GM10847 (cell line): Measurements from ENCODE around the gene TNNI3.

Experiments
- POLR2A ChIP-seq: IDR thresholded peaks from 2 replicates; pipeline ENCODE4 v1.6.1; 2011; ENCODE audit not compliant: insufficient read length; ENCODE audit errors: extremely low read depth

TNNI3 gene

DNA sequence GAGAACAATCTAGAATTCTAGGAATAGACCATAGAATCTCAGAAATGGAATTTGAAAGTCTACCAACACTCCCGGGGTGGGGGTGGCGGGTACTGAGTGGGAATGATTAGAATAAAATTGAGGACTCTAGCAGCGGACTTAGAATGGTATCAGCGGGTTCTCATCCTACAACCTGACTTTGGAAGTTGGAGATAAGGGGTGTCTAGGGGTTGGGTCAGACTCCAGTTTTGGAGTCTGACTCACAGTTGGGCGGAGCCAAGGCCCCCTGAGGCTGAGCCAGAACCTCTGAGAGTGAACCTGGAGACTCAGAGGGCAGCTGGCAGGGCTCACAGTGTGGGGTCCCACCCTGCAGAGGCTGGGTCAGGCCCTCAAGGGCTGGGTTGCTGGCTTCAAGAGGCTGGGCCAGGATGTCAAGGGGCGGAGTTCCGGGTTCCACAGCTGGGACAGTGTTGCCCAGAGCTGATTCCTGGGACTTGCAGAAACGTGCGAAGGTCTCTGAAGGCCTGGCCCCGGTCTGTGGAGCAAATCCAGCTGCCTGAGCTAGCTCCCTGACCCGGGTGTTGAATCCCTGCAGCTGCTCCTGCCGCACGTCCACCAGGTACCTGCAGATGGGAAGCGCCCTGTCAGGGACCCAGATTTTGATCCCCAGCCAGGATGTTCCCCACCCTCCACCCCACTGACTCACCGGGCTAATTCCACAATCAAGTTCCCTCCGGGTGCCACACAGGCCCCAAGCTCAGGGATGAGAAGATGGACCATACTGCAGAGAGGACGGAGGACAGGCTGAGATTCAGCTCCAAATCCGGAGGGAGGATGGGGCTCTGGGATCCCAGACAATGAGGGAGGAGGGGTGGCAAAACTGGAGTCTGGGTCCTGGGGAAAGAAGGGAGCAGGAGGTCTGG is 1.6 kb upstream of the TNNI3 start:
- no peak for TF ChIP-seq POLR2A

DNA sequence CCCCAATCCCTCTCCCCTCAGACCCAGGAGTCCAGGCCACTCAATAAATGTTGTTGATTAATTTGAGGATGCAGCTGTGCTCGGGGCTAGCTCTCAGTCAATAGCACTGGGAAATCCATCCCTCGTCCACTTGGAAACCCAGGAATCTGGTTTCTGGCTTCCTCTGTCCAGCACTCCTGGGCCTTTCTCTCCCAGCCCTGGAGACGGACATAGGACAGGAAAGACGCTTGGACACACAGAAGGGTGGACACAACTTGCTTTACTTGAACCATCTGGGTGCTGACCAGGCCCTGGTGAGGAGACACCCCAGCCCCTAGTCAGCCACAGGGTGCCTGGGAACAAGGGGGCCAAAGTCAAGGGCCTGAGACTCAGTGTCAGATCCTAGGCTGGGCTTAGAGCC is 891 bp upstream of the TNNI3 start:
- no peak for TF ChIP-seq POLR2A

DNA sequence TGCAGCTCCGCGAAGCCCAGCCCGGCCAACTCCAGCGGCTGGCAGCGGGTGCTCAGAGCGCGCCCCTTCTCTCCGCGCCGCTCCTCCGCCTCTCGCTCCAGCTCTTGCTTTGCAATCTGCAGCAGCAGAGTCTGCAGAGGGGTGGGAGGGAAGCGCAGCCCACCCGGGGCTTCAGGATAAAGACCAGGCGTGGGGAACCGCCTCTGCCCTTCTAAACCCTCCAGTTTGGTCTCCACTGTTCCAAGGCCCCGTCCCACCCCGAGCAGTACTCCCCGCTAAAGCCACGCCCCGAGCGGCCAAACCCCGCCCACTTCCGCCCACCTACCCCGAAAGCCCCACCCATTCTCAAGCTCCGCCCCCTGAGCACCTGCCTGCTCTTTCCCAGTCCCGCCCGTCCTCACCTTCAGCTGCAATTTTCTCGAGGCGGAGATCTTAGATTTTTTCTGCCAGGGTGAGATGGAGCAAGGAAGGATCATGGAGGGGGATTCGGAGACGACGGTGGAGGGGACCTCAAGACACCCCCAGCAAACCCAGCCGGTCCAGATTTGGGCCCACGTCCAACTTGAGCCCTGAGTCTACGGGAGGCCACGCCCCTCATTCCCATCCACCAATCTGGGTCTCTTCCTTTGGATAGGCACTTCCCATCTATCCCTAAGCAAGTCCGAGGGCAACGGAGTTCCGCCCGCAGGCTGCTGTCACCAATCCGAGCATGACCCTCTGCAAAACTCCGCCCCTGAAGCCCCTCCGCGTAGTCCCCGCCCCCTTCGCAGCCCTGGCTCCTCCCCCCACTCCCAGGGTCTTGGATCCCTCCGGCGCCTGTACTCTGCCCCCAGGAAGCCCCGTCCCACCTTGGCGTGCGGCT is 1.1 kb downstream of the TNNI3 start:
- no peak for TF ChIP-seq POLR2A

DNA sequence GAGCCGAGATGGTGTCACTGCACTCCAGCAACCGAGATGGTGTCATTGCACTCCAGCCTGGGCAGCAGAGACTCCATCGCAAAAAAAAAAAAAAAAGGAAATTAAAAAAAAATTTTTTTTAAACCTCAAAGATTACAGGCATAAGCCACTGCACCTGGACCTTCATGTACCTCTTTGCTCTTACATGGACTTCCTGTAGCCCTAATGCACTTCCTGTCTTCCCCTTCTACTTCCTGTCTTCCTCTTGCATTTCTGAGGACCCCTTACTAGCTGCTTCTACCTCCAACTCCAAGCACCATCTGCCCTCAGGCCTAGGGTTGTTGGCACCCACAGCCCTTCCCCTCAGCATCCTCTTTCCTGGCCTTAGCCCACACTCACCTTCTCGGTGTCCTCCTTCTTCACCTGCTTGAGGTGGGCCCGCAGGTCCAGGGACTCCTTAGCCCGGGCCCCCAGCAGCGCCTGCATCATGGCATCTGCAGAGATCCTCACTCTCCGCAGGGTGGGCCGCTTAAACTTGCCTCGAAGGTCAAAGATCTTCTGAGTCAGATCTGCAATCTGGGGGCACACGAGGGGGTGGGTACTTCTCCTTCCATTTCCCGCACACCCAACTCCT is 3.8 kb downstream of the TNNI3 start:
- no peak for TF ChIP-seq POLR2A

DNA sequence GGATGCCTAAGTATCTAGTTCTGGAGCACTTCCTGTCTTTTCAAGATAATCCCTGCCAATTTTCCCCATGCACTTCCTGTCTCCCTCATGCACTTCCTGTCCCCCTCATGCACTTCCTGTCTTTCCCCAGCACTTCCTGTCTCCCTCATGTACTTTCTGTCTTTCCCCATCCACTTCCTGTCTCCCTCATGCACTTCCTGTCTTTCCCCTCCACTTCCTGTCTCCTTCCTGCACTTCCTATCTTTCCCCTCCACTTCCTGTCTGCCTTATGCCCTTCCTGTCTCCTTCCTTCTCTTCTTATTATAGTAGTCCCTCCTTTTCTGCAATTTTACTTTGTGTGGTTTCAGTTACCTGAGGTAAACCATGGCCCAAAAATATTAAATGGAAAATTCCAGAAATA is 5.5 kb downstream of the TNNI3 start:
- TF ChIP-seq POLR2A: no peak

DNA sequence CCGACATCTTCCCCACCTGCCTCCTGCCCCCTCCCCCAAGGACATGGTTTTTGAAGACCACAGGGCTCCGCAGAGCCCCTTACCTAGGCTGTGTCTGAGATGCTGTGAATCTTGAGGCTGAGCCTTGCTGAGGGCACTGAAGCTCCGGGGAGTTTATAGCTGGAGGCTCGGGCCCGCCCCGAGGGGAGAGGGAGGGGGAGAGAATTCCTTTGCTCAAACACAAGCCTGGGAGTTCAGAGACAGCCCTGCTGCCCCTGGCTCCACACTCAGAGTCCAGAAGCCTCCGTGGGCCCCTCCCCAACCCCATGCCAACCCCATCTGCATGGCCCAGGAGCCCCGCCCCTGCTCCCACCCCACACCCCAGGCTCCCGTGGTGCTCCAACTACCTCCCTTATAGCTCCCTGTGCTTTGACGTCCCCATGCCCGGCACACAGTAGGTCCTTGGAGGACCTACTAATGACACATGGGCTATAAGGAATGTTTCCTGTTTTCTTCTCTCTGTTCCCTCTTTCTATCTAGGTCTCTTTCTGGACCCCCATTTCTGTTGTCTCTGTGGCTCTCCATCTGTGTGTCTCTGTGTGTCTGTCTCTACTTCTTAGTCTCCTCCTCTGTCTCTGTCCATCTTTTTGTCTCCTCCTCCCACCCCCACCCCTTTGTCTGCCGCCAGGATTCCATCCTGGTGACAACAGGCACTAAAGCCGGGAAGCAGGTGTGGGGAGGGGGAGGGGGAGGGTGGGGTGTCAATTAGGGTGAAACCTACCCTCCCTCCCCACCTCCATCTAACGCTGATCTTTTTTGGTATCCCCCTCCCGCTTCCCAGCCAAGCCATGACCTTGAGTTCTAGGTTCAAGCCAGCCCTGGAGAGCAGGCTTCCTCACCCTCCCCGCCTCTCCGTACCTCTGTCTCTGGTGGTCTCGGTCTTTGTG is 8.2 kb downstream of the TNNI3 start, which contains the start of gene TNNT1:
Gene TNNT1, minus strand, starts transcription at position 129 of the 926 bp plus-strand sequence. CDS start 2,049 bp downstream, outside the sequence.
- TF ChIP-seq POLR2A: no peak

DNA sequence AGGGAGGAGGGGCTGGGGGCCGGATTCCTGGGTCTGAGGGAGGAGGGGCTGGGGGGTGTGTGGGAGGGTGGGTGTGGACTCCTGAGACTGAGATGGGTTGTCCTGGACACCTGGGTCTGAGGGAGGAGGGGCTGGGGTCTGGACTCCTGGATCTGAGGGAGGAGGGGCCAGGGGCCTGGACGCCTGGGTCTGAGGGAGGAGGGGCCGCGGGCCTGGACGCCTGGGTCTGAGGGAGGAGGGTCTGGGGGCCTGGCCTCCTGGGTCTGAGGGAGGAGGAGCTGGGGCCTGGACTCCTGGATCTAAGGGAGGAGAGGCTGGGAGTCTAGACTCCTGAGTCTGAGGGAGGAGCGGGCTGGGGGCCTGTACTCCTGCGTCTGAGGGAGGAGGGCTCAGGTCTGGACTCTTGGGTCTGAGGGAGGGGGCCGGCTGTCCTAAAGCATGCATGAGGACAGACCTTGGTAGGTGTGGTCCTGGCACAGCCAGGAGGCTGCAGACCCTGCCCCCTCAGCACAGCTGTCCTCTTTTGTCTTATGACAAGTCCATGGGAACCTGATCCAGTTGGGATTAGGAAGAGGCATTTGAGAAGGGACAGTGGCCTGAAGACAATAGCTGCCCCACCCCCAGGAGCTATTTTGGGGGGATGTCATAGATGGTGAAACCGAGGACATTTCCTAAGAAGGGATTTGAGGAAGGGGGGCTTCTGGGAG is 9.8 kb downstream of the TNNI3 start:
- no peak for TF ChIP-seq POLR2A

DNA sequence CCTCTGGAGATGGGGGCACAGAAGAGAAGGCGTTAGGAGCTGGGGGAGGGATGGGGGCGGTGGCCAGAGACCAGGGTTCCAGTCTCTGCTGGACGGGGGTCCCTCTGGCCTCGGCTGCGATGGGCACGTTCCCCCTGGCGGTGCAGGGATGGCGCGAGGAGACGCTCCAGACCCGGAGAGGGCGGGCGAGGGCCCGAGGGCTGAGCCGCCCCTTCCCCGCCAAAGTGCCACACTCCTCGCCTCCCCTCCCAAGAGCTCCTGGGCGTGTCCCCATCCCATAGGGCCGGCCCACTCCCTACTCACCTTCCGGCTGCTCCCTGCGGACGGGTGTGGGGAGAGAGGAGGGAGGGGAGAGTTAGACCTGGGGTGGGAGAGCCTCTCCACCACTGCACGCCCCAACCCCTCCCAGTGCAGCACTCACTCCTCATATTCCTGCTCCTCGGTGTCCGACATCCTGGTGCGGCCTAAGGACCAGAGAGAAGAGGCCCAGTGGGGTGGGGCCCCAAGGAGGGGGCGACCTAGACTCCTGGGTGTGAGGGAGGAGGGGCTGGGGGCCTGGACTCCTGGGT is 10.7 kb downstream of the TNNI3 start:
- TF ChIP-seq POLR2A: no peak

DNA sequence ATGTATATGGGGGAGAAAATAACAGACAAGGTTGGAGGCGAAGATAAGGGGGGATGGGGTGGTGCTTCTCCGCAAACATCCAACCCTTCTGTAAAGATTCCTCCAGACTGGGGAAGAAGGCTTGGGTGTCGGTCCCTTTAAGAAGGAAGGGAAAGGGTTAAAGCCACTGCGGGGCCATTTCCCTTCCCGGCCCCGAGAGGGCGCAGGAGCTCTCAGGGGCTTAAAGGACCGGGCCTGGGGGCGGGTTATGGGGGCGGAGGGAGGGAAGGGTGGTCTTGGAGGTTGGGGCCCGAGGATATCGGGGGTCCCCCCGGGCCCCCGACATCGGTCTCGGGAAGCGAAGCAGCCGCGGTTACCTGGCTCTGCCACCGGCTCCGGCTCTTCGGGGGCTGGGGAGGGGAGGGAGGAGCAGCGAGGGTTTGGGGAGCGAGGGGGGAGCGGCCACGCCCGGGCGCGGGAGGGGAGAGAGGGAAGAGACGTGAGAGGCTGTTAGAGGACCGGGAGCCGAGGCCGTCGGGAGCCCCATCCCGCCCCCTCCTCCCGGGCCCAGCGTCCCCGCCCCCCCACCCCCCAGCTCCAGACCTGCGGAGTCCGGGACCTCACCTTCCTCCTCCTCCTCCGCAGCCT is 11.3 kb downstream of the TNNI3 start:
- no peak for TF ChIP-seq POLR2A

DNA sequence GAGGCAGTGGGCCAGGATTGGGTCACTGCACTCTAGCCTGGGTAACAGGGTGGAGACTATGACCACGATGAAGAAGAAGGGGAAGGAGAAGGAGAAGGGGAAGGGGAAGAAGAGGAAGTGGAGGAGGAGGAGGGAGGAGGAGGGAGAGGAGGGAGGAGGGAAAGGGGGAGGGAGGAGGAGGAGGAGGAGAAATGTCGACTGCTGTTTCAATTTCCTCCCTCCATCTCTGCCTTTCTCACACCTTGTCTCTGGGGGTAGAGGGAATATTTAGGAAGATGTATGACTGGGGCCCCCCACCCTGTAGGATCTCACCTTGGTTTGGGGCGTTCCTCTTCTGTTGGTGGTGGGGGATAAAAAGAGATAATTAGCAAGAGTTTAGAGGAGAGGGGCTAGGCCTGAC is 12.3 kb downstream of the TNNI3 start:
- no peak for TF ChIP-seq POLR2A

DNA sequence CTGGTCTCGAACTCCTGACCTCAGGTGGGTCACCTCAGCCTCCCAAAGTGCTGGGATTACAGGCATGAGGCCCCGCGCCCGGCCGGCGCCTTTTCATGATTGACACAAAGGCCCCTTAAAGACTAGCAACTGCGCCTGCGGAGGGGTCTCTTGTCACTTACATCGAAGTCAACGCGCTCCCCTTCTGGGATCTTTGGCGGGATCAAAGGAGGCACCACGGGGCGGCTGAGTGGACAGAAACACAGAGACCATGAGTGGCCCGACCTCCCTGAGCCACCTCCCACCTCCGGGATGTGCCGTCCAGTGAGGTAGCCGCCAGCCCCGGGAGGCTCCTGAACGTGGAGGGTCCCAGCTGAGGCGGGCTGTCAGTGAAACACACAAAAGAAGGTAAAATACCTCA is 15.8 kb downstream of the TNNI3 start:
- no peak for TF ChIP-seq POLR2A

DNA sequence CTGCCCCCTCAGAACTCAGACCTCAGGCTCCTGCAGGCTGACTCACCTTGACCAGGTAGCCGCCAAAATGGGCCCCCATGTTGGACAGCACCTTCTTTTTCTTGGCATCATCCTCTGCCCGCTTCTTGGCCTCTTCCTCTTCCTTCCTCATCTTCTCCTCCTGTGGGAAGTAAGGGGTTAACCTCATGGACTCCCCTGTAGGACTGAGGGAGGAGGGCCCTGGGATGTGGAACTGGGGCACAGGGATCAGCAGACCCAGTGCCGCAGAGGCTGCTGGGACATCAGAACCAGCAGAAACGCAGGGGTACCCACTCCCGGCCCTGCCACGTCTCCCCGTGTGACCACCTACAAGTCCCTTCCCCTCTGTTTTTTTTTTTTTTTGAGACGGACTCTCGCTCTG is 19.6 kb downstream of the TNNI3 start:
- TF ChIP-seq POLR2A: no peak

DNA sequence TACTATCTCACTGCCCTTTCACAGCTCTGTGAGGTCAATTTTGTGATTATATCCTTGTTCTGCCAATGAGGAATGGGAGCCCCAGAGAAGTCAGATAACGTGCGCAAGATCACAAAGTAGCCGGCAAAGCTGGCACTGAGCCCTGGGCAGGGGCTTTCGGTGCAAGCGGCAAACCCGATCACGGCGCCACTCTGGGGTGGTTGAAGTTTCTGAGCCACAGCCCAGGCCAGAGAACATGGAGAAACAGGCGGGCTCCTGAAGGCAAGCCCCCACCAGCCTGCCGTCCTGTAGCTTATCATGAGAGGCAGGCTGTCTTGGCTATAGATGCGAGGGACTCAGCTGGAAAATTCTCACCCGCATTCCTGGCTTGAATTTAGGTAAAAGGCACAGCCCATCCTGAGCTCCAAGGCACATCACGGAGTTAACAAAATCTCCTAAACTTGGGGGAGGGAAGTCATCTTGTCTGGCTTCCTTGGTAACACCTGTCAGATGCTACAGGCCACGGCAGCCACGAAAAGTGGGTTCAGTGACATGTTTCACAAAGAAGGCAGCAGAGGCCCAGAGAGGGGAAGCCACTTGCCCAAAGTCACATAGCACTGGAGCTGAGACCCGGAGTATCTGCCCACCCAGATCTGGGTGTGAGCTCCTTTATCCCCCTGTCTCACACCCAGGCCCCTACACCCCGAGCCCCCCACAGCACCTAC is 21.0 kb downstream of the TNNI3 start:
- no peak for TF ChIP-seq POLR2A

DNA sequence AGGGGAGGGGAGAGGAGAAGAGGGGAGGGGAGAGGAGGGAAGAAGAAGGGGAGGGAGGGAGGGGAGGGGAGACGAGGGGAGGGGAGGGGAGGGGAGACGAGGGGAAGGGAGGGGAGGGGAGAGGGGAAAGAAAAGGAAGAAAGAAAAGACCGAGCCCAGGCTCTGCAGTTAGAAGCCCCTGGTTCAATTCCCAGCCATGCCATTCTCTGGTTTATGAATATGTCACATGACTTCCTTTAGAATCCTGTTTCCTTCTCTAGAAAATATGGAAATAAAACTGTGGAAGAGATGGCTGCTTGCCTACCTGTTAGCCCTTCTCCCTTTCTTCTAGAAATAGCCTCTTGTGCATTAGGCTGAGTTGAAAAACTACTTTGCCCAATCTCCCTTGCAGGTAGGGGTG is 22.8 kb downstream of the TNNI3 start:
- no peak for TF ChIP-seq POLR2A
